Measurements from ENCODE around the gene ANAPC2. TPM values are rescaled to one million over a fixed set of nuclear protein-coding genes. Genes with fewer than 3 reads are reported as not detected.

Gene ANAPC2
- total RNA-seq, 2 experiments from 2014 or later, result 34.8 to 90.4 TPM

DNA sequence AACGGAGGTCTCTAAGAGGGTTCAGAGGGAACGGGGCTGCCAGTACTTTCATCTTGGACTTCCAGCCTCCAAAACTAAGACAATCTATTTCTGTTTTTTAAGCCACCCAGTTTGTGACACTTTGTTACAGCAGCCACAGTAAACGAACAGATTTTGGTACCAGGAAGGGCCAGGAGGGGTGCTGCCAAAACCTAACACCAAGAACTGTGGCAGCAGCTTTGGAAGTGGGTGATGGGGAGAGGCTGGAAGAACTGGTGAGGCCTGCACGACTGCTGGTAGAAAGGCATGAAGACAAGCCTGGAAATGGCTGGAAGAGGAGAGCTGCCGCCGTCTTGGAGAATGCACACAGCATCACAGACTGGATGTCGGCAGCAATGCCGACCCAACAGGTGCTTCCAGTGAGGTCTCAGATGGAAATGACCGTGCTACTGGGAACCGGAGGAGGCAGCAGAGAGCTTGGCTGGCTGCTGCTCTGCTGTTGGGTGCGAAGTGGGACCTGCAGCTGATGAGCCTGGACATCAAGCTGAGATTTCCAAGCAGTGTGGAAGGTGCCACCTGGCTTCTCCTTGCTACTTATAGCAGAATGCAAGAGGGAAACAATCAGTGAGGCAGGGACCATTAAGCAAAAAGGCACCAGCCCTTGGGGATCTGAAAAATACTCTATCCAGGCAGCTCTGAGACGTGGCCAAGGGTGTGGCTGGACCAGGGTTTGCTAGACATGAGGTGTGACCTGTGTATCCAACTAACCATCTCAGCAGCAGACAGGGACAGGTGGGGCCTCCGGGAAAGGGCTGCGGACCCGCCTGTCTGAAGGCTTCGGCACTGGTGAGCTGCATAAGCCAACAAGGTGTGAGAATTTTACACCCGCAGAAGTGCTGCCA lies 11.8 kb downstream of the ANAPC2 start:
- no peaks in the 10 kb centered on the region; the same call in 1 of the 2 replicates for H4K20me1 ChIP-seq (ENCODE audit: insufficient read depth, low read length)
- H3K36me3 ChIP-seq (ENCODE audit: insufficient read depth, low read length), result peaks cover 32% of the 10 kb centered on the region
- no peak overlapping the region for H3K4me3 ChIP-seq (ENCODE audit: low read depth, low read length, poor library complexity, severe bottlenecking)
- intact Hi-C loops (cut with micrococcal nuclease; ENCODE audit: unreplicated experiment), result no loop called here
- TF ChIP-seq EZH2phosphoT487 (IDR thresholded peaks at IDR 0.05; ENCODE audit: borderline replicate concordance, low read depth, low read length), result no peak
- TF ChIP-seq, protein P1, sequence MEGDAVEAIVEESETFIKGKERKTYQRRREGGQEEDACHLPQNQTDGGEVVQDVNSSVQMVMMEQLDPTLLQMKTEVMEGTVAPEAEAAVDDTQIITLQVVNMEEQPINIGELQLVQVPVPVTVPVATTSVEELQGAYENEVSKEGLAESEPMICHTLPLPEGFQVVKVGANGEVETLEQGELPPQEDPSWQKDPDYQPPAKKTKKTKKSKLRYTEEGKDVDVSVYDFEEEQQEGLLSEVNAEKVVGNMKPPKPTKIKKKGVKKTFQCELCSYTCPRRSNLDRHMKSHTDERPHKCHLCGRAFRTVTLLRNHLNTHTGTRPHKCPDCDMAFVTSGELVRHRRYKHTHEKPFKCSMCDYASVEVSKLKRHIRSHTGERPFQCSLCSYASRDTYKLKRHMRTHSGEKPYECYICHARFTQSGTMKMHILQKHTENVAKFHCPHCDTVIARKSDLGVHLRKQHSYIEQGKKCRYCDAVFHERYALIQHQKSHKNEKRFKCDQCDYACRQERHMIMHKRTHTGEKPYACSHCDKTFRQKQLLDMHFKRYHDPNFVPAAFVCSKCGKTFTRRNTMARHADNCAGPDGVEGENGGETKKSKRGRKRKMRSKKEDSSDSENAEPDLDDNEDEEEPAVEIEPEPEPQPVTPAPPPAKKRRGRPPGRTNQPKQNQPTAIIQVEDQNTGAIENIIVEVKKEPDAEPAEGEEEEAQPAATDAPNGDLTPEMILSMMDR (conservative IDR thresholded peaks at IDR 0.05; ENCODE audit: low read length), result peak; percentile 79
- no peak overlapping the region for H2AFZ ChIP-seq (ENCODE audit: low read length)
- H3K4me2 ChIP-seq (ENCODE audit: low read length), result no peak overlapping the region
- H3K4me1 ChIP-seq (ENCODE audit: insufficient read depth, low read length, poor library complexity, severe bottlenecking), result no peaks in the 10 kb centered on the region
- H3K9me3 ChIP-seq (ENCODE audit: low read length), result no peaks in the 10 kb centered on the region
- no peaks in the 10 kb centered on the region for H3K79me2 ChIP-seq (ENCODE audit: insufficient read depth, low read depth, low read length)
- no peaks in the 10 kb centered on the region for H3K9me2 ChIP-seq (ENCODE audit: insufficient read depth, low read length)
- peak; percentile 57 for DNase-seq (ENCODE audit: low spot score)
- POLR2A ChIA-PET, result no interaction called here
- H3K27ac ChIP-seq (ENCODE audit: low read depth, low read length, poor library complexity, severe bottlenecking), result no peak overlapping the region
- CTCF ChIA-PET (ENCODE audit: unreplicated experiment), result interaction anchor here (0.5 to 0.9 kb wide), 2 partner anchors 16 to 60 kb away, joined by 3 read pairs; no protein-coding TSS in a partner anchor
- BruUV-seq (replicated peaks), result no TSS peak

DNA sequence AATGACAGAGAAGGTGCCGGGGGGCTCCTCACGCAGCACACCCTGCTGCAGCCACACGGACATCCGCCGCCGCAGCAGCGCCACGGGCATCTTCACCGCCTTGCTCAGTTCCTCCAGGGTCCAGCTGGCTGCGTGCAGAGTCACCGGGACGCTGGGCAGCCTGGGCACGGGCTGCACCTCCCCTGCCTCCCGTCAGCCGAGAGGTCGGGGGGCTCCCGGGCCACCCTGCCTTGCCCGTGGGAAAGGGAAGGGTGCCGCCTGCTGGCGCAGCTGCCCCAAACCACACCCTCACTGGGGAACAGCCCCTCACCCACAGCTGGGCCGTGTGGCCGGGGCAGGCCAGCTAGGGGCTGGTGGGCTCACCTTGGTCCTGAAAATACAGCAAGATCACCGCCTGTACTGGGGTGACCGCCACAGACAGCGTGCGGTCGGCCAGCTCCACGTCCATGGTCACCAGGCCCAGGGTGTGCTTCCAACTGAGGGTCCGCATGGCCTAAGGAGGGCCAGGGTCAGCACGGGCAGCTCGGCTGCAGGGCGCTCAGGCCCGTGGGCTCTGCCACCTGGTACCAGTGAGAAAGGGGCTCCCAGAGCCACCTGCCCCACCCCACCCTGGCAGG lies 12.9 kb downstream of the ANAPC2 start:
- no peak for TF ChIP-seq EZH2phosphoT487 (IDR thresholded peaks at IDR 0.05; ENCODE audit: borderline replicate concordance, low read depth, low read length)
- TF ChIP-seq, protein P1 (conservative IDR thresholded peaks at IDR 0.05; ENCODE audit: low read length), result peak; percentile 65
- H3K4me2 ChIP-seq (ENCODE audit: low read length), result no peak overlapping the region; the same call in 1 of the 2 replicates
- CTCF ChIA-PET (ENCODE audit: unreplicated experiment), result no interaction called here
- H2AFZ ChIP-seq (ENCODE audit: low read length), result no peak overlapping the region
- peaks cover 21% of the 10 kb centered on the region for H3K36me3 ChIP-seq (ENCODE audit: insufficient read depth, low read length)
- H3K9me3 ChIP-seq (ENCODE audit: low read length), result no peaks in the 10 kb centered on the region
- no peaks in the 10 kb centered on the region for H3K4me1 ChIP-seq (ENCODE audit: insufficient read depth, low read length, poor library complexity, severe bottlenecking)
- DNase-seq (ENCODE audit: low spot score), result no peak
- no peaks in the 10 kb centered on the region; the same call in 1 of the 2 replicates for H4K20me1 ChIP-seq (ENCODE audit: insufficient read depth, low read length)
- BruUV-seq (replicated peaks), result no TSS peak
- no peaks in the 10 kb centered on the region for H3K79me2 ChIP-seq (ENCODE audit: insufficient read depth, low read depth, low read length)
- POLR2A ChIA-PET, result no interaction called here
- no peak overlapping the region for H3K27ac ChIP-seq (ENCODE audit: low read depth, low read length, poor library complexity, severe bottlenecking)
- intact Hi-C loops (cut with micrococcal nuclease; ENCODE audit: unreplicated experiment), result loop anchor here (2.0 kb wide), 1 partner anchor 57 kb away; no protein-coding TSS in a partner anchor
- H3K4me3 ChIP-seq (ENCODE audit: low read depth, low read length, poor library complexity, severe bottlenecking), result no peak overlapping the region
- H3K9me2 ChIP-seq (ENCODE audit: insufficient read depth, low read length), result no peaks in the 10 kb centered on the region
